Muscle of arm (tissue), 12 donors: ENCODE results near the gene TBC1D22A. TPM values are rescaled to one million over a fixed set of nuclear protein-coding genes. Genes with fewer than 3 reads are reported as not detected.
A peak's percentile ranks its signal among the peaks of the same experiment; 100 is the strongest.

Experiments
- DNase-seq: peaks from one replicate; pipeline ENCODE4 v3.0.0-alpha.2; 2013
- polyA plus RNA-seq, 12 donors: library from polyadenylated mRNA; unstranded; fragments of 120-200 nt; gene quantifications; one replicate each; pipeline ENCODE4 v1.2.1, GENCODE V29; 2013; ENCODE audit not compliant: insufficient read length in 12 of 12

TBC1D22A gene
- polyA plus RNA-seq, 12 donors: 10.3 to 18.0 (median 13.1) TPM; not detected in 1

- no peak for DNase-seq
Observed at GRCh38 chr22:46985507-46985882, 223.0 kb downstream of the TBC1D22A start.

GRCh38 chr22:46986788-46987187 lies 224.3 kb downstream of the TBC1D22A start:
- no peak for DNase-seq

- no peak for DNase-seq
Observed at GRCh38 chr22:46990937-46991550, 228.6 kb downstream of the TBC1D22A start.

DNA sequence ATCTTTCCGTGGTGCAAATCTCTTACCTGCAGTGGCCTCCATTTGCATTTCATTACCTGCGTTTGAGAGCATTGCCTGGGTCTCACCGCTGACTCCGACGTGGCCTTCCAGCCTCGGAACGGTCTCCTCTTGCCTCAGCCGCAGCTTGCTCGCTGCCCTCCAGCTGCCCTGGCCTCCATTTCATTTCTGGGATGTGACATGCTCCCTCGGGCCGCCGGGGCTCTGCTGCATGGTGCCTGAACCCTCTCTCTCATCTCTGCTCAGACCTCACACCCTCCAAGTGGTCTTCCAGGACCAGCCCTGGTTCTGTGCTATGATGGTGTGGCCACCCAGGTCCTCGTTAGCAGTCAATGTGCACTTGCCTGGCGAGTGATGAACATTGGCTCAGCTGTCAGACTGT lies 229.2 kb downstream of the TBC1D22A start:
- no peak for DNase-seq

GRCh38 chr22:46992121-46992731 lies 229.8 kb downstream of the TBC1D22A start:
- no peak for DNase-seq

GRCh38 chr22:46993633-46994032 lies 231.2 kb downstream of the TBC1D22A start:
- DNase-seq: peak; percentile 15

DNA sequence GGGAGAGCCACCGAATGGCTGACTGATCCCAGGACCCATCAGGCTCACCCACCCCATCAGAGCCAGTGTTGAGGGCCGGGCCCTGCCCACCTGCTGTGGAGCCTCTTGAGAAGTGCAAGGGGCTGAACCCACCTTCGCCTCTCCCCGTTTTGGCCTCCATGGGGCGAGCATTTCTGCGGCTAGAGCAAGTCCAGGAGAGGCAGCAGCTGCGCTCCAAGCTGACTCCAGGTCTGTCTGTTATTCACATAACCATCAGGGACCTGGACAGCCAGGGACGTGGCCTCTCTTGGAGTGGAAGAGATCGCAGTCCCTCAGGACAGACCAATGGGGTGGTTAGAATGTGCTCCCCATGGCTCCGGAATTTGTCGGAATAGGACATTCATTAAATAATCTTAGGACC lies 231.8 kb downstream of the TBC1D22A start:
- DNase-seq: no peak

GRCh38 chr22:46994983-46995382 lies 232.5 kb downstream of the TBC1D22A start:
- no peak for DNase-seq

DNA sequence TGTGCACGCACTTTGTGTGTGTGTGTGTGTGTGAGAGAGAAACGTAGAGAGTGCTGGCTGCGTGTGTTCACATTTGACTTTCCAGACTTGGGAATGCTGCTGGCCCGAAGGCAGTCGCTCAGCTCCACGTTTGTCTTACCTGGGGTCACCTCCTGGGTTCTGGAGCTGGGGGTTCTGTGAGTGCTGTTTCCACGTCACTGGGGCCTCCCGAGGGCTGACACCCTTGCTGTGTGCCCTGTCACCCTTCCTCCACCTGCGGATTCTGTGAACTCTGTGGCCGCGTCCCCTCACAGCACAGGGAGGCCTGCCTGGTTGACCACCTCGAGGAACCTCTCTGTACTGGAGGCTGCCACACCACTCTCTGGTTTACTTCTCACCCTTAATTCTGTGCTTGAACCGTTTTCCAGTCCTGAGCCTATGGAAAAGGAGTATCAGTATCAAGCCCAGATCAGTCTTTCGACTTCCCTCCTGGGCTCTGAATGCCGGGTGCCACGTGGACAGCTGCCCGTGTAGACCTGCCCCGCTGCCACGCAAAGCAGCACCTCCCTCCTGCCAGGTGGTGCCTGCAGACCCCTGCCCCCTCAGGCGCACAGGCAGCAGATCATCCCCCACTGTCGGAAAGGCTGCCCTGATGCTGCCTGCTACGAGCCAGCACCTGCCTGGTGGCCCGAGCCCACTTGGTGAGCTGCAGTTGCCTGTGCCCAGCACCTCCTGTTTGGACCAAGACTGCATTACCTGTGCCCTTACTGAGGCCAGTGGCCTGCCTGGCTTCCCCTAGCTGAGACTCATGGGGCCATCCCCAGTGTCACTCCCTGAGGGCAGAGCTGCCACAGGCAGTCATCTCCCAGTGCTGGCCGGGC lies 233.3 kb downstream of the TBC1D22A start:
- DNase-seq: no peak

DNA sequence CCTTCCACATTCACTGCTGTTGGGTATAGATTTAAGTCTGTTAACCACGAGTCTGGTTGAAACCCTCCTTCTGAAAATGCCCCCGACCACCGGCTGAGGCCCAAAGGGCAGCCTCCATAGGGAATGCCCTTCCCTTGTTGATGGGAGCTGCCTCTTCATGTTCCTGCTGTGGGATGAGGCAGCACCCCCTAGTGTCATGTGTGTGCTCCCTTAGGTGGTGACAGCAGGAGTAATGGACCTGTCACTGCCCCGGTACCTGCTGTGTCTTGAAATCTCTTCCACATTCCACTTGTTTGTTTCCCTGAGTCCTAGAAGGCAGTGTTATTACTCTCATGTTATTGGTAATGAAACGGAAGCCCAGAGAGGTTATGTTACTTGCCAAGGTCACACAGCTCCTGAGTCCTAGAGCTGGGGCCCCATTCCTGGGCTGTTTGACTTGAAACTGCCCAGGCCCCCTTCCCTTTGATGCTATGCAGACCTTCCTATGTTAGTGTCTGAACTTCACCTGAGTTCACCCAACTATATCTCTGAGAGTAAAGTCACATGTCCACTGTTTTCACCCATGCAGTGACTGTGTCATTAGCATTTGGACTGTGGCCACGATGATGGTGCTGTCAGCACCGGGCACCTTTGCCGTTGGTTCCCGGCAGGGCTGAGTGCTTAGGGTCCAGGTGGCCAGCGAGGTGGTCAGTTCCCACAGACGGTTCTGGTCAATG lies 234.3 kb downstream of the TBC1D22A start:
- no peak for DNase-seq

- DNase-seq: no peak
Observed at GRCh38 chr22:46997311-46997970, 235.0 kb downstream of the TBC1D22A start.

GRCh38 chr22:46998331-46998730 lies 235.9 kb downstream of the TBC1D22A start:
- DNase-seq: no peak

- no peak for DNase-seq
Observed at GRCh38 chr22:47000256-47000655, 237.8 kb downstream of the TBC1D22A start.

DNA sequence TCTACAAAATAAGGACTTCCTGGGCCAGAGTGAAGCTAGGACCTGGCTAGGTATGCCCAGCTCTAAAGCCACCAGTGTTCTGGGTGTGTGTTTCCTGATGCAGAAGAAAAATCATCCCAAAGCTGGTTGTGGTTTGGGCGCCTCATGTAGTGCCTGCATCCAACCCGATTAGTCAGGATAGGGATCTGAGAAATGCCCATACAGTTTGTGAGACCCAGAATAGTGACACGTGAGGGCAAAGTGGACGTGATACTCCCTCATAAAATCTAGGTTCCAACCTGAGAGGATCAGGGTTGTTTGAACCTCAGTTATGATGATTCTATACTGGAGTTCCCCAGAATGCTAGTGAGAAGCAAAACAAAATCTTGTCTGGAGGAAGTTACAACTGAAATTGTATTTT lies 238.4 kb downstream of the TBC1D22A start:
- no peak for DNase-seq

DNA sequence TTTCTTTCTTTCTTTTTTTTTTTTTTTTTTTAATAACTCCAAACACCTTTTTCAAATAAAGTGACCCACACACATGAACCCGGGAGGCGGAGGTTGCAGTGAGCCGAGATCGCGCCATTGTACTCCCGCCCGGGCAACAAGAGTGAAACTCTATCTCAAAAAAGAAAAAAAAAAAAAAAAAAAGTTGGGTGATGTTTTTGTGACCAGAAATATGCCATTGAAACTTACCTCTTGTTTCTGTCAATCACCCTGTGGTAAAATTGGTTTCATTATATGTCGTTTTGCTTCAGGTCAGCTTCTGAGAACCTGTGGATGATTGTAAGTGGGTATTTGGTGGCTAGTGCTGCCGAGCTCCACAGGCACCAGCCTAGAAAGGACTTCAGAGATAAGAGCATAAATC lies 238.8 kb downstream of the TBC1D22A start:
- DNase-seq: no peak

GRCh38 chr22:47002692-47003091 lies 240.2 kb downstream of the TBC1D22A start:
- DNase-seq: no peak

- DNase-seq: no peak
Observed at GRCh38 chr22:47005506-47006408, 243.3 kb downstream of the TBC1D22A start.

DNA sequence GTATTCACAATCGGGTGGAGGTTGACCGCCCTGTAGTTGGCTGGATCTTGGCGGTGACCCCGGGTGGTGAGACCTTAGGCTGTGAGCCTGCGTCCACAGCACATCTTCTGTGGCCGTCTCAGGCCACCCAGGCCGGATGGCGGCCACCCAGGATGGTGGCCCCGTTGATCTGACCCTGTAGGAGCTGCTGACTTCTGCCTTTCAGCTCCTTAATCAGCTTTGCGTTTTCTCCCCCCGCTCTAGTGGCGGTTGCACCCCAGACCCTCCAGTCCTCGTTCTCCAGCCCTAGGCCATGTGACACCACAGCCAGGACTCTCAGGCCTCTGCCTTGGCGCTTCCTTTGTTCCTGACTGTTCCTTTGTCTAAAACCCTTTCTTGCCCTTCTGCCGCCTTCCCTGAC lies 244.0 kb downstream of the TBC1D22A start:
- no peak for DNase-seq

DNA sequence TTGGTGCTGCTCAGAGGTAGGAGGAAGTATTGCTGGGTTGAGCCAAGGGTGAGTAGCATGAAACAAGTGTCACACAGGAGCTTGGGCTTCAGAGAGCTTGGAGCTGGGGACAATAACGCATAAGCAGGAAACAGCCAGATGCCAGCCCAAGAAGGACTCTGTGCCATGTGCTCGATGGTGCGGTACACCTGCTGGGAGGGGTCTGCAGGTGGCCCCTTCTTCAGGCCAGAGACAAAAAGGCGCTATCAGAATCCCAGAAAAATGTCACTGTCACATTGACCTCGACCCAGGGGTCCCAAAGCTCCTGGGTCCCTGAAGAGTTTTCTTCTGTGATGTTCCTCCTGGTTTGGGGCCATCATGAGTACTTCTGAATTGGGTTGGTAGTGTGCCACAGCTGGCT lies 244.4 kb downstream of the TBC1D22A start:
- DNase-seq: no peak

DNA sequence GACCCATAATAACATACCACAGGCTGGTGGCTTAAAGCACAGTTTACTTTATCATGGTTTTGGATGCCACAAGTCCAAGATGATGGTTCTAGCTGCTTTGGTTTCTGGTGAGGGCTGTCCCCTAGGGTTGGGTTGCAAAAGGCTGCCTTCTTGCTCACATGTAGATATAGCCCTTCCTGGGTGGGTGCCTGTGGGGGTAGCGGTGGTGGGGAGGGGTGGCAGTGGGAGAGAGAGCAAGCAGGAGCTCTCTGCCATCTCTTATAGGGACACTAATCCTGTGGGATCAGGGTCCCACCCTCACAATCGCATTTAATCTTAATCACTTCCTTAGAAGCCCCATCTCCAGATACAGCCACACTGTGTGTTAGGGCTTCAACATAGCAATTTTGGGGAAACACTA lies 245.0 kb downstream of the TBC1D22A start:
- DNase-seq: no peak
